Lung (tissue), 12 donors: ENCODE results near the gene BSN. TPM values are rescaled to one million over a fixed set of nuclear protein-coding genes. Genes with fewer than 3 reads are reported as not detected.

Source experiments
- ATAC-seq: fragments of 200-7000 bp; cut with Tn5 transposase; one replicate; pipeline ENCODE4 v1.9.1; 2020; ENCODE audit warnings: moderate number of reproducible peaks; ENCODE audit not compliant: insufficient read depth, low FRiP score
- DNase-seq, 3 donors: peaks; one replicate each; pipeline ENCODE4 v3.0.0-alpha.2; 2013 to 2017
- H3K27ac ChIP-seq, 2 donors: one replicate each; pipeline ENCODE4 v1.5.1; 2013; ENCODE audit warnings: mild to moderate bottlenecking in 2 of 2, moderate library complexity in 2 of 2, control low read depth in 1 of 2, inconsistent platforms in 1 of 2, low read depth in 1 of 2, low read length in 1 of 2
- H3K27me3 ChIP-seq, 3 donors: one replicate each; pipeline ENCODE4 v1.5.1; 2013; ENCODE audit warnings: low read length in 2 of 3; ENCODE audit not compliant: control insufficient read depth in 3 of 3, insufficient read depth in 3 of 3
- H3K36me3 ChIP-seq, 4 donors: one replicate each; pipeline ENCODE4 v1.5.1; 2013; ENCODE audit warnings: low read length in 4 of 4, mild to moderate bottlenecking in 1 of 4, moderate library complexity in 1 of 4; ENCODE audit not compliant: control insufficient read depth in 4 of 4, insufficient read depth in 4 of 4
- H3K4me1 ChIP-seq, 5 donors: one replicate each; pipeline ENCODE4 v1.5.1; 2013; ENCODE audit warnings: low read length in 5 of 5, mild to moderate bottlenecking in 2 of 5, moderate library complexity in 1 of 5; ENCODE audit not compliant: control insufficient read depth in 5 of 5, insufficient read depth in 5 of 5
- H3K4me3 ChIP-seq: one replicate; pipeline ENCODE4 v1.5.1; 2013; ENCODE audit warnings: mild to moderate bottlenecking, control low read depth, moderate library complexity
- H3K9ac ChIP-seq, 2 donors: one replicate each; pipeline ENCODE4 v1.5.1; 2013; ENCODE audit warnings: low read length in 2 of 2, control low read depth in 1 of 2; ENCODE audit not compliant: insufficient read depth in 1 of 2
- H3K9me3 ChIP-seq, 4 donors: one replicate each; pipeline ENCODE4 v1.5.1; 2013; ENCODE audit warnings: low read length in 3 of 4, mild to moderate bottlenecking in 1 of 4, moderate library complexity in 1 of 4; ENCODE audit not compliant: control insufficient read depth in 4 of 4, insufficient read depth in 3 of 4
- CTCF ChIP-seq: IDR thresholded peaks from 2 replicates; pipeline ENCODE4 v1.5.1; 2012; ENCODE audit warnings: mild to moderate bottlenecking; ENCODE audit errors: control extremely low read depth, extremely low read depth
- WGBS, 2 donors: extraction: QIAGEN DNeasy Blood & Tissue Kit; methylation state at CpG; one replicate each; pipeline ENCODE4 v1.1.7; 2013; 5-methylcytosine and 5-hydroxymethylcytosine counted together
- polyA plus RNA-seq, 2 donors: library from polyadenylated mRNA; stranded (reverse); fragments of 200-250 nt; gene quantifications; one replicate each; pipeline ENCODE4 v1.2.1, GENCODE V29; 2013
- total RNA-seq, 2 donors: library from RNA; depleted of rRNA in 1 of 2; stranded (reverse); fragments of >200 nt in 1 of 2; gene quantifications; one replicate each; pipeline ENCODE4 v1.2.1, GENCODE V29; 2014 to 2021
- donor health status: control.
- donor health status: control.
- donor health status: Bipolar disorder and iron deficiency.
- donor health status: healthy.
- donor health status: DM: yes; HTN: yes; CAD: no.

Gene BSN
- total and polyA plus RNA-seq, 4 donors = 0.09 to 0.71 (median 0.47) TPM

GRCh38 chr3:49713336-49714105 is 159.2 kb downstream of the BSN start:
- no peak overlapping the region for H3K4me3 ChIP-seq
- H3K27ac ChIP-seq = no peak overlapping the region
- peaks cover 0 to 22% (median 7%) of the 10 kb centered on the region in 4 donors for H3K36me3 ChIP-seq
- no peaks in the 10 kb centered on the region for H3K9me3 ChIP-seq
- no peak overlapping the region for H3K9ac ChIP-seq
- H3K4me1 ChIP-seq = peaks cover 0 to 9% (median 1%) of the 10 kb centered on the region in 5 donors
- H3K27me3 ChIP-seq = no peaks in the 10 kb centered on the region
- WGBS, 2 donors = 94 to 96% methylated on average over 25 of the region's 25 CpGs
- ATAC-seq (no peak), DNase-seq (no peak)
- TF ChIP-seq CTCF = no peak

GRCh38 chr3:49714728-49715550 is 160.7 kb downstream of the BSN start:
- H3K27ac ChIP-seq = no peak overlapping the region
- H3K9ac ChIP-seq = no peak overlapping the region
- peak in 1 of 3 donors; percentile 9 for DNase-seq
- no peak for TF ChIP-seq CTCF
- ATAC-seq = no peak
- H3K9me3 ChIP-seq = no peaks in the 10 kb centered on the region
- WGBS, 2 donors = 93 to 95% methylated on average over 13 of the region's 13 CpGs
- H3K27me3 ChIP-seq = no peaks in the 10 kb centered on the region
- H3K4me3 ChIP-seq = no peak overlapping the region
- peaks cover 0 to 16% (median 4%) of the 10 kb centered on the region in 5 donors for H3K4me1 ChIP-seq
- H3K36me3 ChIP-seq = peaks cover 0 to 22% (median 7%) of the 10 kb centered on the region in 4 donors

GRCh38 chr3:49715611-49716121 is 161.4 kb downstream of the BSN start:
- Histone ChIP-seq H3K9me3 (no peaks in the 10 kb centered on the region), H3K9ac (no peak overlapping the region), H3K27me3 (no peaks in the 10 kb centered on the region), H3K4me1 (peaks cover 0 to 16% (median 4%) of the 10 kb centered on the region in 5 donors), H3K36me3 (peaks cover 0 to 24% (median 7%) of the 10 kb centered on the region in 4 donors), H3K4me3 (no peak overlapping the region), H3K27ac (no peak overlapping the region)
- 94 to 95% methylated on average over 13 of the region's 13 CpGs for WGBS, 2 donors
- ATAC-seq (no peak), DNase-seq (no peak)
- TF ChIP-seq CTCF = no peak
